NB4 (cell line): ENCODE results near the gene NSUN5.

Source experiments
- MYC ChIP-seq: IDR thresholded peaks from 2 replicates; pipeline ENCODE4 v1.6.1; 2011; ENCODE audit warnings: low read depth, low read length
- POLR2A ChIP-seq: IDR thresholded peaks from 2 replicates; pipeline ENCODE4 v1.6.1; 2011; ENCODE audit warnings: mild to moderate bottlenecking; ENCODE audit not compliant: insufficient read length; ENCODE audit errors: extremely low read depth
- TF ChIP-seq, protein P1 (sequence below): IDR thresholded peaks from one replicate; pipeline ENCODE4 v1.5.1; 2012; ENCODE audit warnings: low read depth, low read length
- TF ChIP-seq, protein P2 (sequence below): IDR thresholded peaks from 2 replicates; pipeline ENCODE4 v1.6.1; 2011; ENCODE audit warnings: low read depth, low read length

DNA sequence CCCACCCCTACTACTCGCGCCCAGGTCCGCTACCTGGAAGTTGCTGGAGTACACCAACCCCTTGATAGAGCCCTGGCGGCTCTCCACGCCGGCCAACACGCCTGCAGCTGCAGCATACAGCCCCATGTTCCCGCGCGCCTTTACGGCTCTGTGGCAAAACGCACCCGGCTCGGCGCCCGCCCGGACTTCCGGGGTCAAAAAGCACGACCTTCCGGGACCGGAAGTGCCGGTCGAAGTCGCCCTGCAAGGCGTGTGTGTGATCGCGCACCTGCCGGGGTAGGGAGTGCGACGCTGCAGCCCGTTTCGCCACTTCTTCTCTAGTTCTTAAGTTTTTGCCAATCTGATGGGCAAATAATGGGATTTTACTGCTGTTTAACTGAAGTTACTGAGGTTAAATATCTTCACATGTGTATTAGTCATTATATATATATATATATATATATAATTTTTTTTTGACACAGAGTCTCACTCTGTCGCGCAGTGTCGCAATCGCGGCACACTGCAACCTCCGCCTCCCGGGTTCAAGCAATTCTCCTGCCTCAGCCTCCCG is at the start of gene NSUN5:
- TF ChIP-seq, protein P1, sequence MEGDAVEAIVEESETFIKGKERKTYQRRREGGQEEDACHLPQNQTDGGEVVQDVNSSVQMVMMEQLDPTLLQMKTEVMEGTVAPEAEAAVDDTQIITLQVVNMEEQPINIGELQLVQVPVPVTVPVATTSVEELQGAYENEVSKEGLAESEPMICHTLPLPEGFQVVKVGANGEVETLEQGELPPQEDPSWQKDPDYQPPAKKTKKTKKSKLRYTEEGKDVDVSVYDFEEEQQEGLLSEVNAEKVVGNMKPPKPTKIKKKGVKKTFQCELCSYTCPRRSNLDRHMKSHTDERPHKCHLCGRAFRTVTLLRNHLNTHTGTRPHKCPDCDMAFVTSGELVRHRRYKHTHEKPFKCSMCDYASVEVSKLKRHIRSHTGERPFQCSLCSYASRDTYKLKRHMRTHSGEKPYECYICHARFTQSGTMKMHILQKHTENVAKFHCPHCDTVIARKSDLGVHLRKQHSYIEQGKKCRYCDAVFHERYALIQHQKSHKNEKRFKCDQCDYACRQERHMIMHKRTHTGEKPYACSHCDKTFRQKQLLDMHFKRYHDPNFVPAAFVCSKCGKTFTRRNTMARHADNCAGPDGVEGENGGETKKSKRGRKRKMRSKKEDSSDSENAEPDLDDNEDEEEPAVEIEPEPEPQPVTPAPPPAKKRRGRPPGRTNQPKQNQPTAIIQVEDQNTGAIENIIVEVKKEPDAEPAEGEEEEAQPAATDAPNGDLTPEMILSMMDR: no peak
- TF ChIP-seq POLR2A: peak; percentile 96
- TF ChIP-seq, protein P2, sequence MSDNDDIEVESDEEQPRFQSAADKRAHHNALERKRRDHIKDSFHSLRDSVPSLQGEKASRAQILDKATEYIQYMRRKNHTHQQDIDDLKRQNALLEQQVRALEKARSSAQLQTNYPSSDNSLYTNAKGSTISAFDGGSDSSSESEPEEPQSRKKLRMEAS: peak; percentile 96
- peak; percentile 97 for TF ChIP-seq MYC
